Urothelium cell line (cell line): ENCODE measurements around the gene RASGRF2.
"Not testable (repeated sequence)": the region's sequence is repeated elsewhere in the genome, so short reads cannot be mapped to it uniquely, and the experiment has no call there.

ENCODE experiments used
- DNase-seq: peaks from one replicate; pipeline ENCODE4 v3.0.0; 2011; ENCODE audit warnings: low spot score, mixed read lengths
- FAIRE-seq: peaks from 2 replicates; lab custom pipeline; 2011; peaks lifted over from hg19 to GRCh38; lab: Jason Lieb, UNC

The RASGRF2 gene

GRCh38 chr5:81019748-81020147, 59.6 kb downstream of the RASGRF2 start:
- DNase-seq (no peak), FAIRE-seq (no peak)

GRCh38 chr5:81020478-81021167, 60.5 kb downstream of the RASGRF2 start:
- DNase-seq (peak; percentile 40), FAIRE-seq (no peak)

GRCh38 chr5:81021486-81021885, 61.3 kb downstream of the RASGRF2 start:
- DNase-seq (no peak), FAIRE-seq (no peak)

GRCh38 chr5:81021951-81022687, 62.0 kb downstream of the RASGRF2 start:
- no peak for FAIRE-seq
- DNase-seq: no peak

- DNase-seq (no peak), FAIRE-seq (no peak)
These were observed 62.5 kb downstream of the RASGRF2 start for GRCh38 chr5:81022688-81023084.

- DNase-seq (no peak), FAIRE-seq (no peak)
These were observed 63.3 kb downstream of the RASGRF2 start for GRCh38 chr5:81023261-81023970.

- no peak for FAIRE-seq
- no peak for DNase-seq
These were observed 67.4 kb downstream of the RASGRF2 start for GRCh38 chr5:81027481-81028058.

GRCh38 chr5:81028888-81029287, 68.7 kb downstream of the RASGRF2 start:
- DNase-seq, FAIRE-seq: not testable (repeated sequence)

- DNase-seq, FAIRE-seq: not testable (repeated sequence)
These were observed 69.6 kb downstream of the RASGRF2 start for GRCh38 chr5:81029736-81030135.

- DNase-seq, FAIRE-seq: not testable (repeated sequence)
These were observed 70.3 kb downstream of the RASGRF2 start for GRCh38 chr5:81030236-81031034.

- FAIRE-seq: no peak
- DNase-seq: no peak
These were observed 75.4 kb downstream of the RASGRF2 start for GRCh38 chr5:81035522-81035921.

- DNase-seq (no peak), FAIRE-seq (no peak)
These were observed 78.3 kb downstream of the RASGRF2 start for GRCh38 chr5:81038495-81038894.

- FAIRE-seq (no peak), DNase-seq (no peak)
These were observed 84.7 kb downstream of the RASGRF2 start for GRCh38 chr5:81044868-81045267.

- no peak for FAIRE-seq
- no peak for DNase-seq
These were observed 85.2 kb downstream of the RASGRF2 start for GRCh38 chr5:81045389-81045807.

GRCh38 chr5:81046041-81046440, 85.9 kb downstream of the RASGRF2 start:
- no peak for DNase-seq
- FAIRE-seq: no peak

GRCh38 chr5:81052325-81052724, 92.2 kb downstream of the RASGRF2 start:
- FAIRE-seq (no peak), DNase-seq (no peak)

- FAIRE-seq, DNase-seq: not testable (repeated sequence)
These were observed 93.1 kb downstream of the RASGRF2 start for GRCh38 chr5:81053282-81053681.

GRCh38 chr5:81058121-81058520, 98.0 kb downstream of the RASGRF2 start:
- DNase-seq (no peak), FAIRE-seq (no peak)

- DNase-seq: no peak
- FAIRE-seq: no peak
These were observed 105.3 kb downstream of the RASGRF2 start for GRCh38 chr5:81065492-81065891.

- DNase-seq (no peak), FAIRE-seq (no peak)
These were observed 105.9 kb downstream of the RASGRF2 start for GRCh38 chr5:81066102-81066501.
